Smooth muscle cell (in vitro differentiated cells): ENCODE measurements around the gene SETD1B. TPM values are rescaled to one million over a fixed set of nuclear protein-coding genes. Genes with fewer than 3 reads are reported as not detected.

Source experiments
- DNase-seq: peaks from one replicate; lab custom pipeline; 2025; ENCODE audit not compliant: unreplicated experiment; lab: John Stamatoyannopoulos, UW
- H2AFZ ChIP-seq: fragments of 200-600 bp; sonication (generic); 2 replicates; pipeline ENCODE4 v1.6.0; 2016; ENCODE audit warnings: antibody characterized with exemption, low read depth, mild to moderate bottlenecking
- H3F3A ChIP-seq: fragments of 200-600 bp; sonication (generic); 2 replicates; pipeline ENCODE4 v1.6.0; 2017; ENCODE audit warnings: antibody characterized with exemption, low read depth
- H3K27ac ChIP-seq: fragments of 200-600 bp; sonication (generic); 2 replicates; pipeline ENCODE4 v1.5.1; 2016; ENCODE audit warnings: low read depth, mild to moderate bottlenecking
- H3K27me3 ChIP-seq: fragments of 200-600 bp; sonication (generic); 2 replicates; pipeline ENCODE4 v1.6.1; 2016; ENCODE audit warnings: low read depth, mild to moderate bottlenecking
- H3K36me3 ChIP-seq: fragments of 200-600 bp; sonication (generic); 2 replicates; pipeline ENCODE4 v1.5.1; 2016; ENCODE audit warnings: low read depth
- H3K4me1 ChIP-seq: fragments of 200-600 bp; sonication (generic); 2 replicates; pipeline ENCODE4 v1.5.1; 2016; ENCODE audit warnings: low read depth
- H3K4me2 ChIP-seq: fragments of 200-600 bp; sonication (generic); 2 replicates; pipeline ENCODE4 v1.6.0; 2016; ENCODE audit warnings: mild to moderate bottlenecking
- H3K4me3 ChIP-seq: fragments of 200-600 bp; sonication (generic); 2 replicates; pipeline ENCODE4 v1.5.1; 2016; ENCODE audit warnings: mild to moderate bottlenecking
- H3K79me2 ChIP-seq: fragments of 200-600 bp; sonication (generic); 2 replicates; pipeline ENCODE4 v1.6.0; 2016; ENCODE audit warnings: low read depth, mild to moderate bottlenecking
- H3K9ac ChIP-seq: fragments of 200-600 bp; sonication (generic); 2 replicates; pipeline ENCODE4 v1.6.0; 2016; ENCODE audit warnings: low read depth
- H3K9me3 ChIP-seq: fragments of 200-600 bp; sonication (generic); replicated peaks from 2 replicates; pipeline ENCODE4 v1.5.1; 2016; ENCODE audit warnings: low read depth
- H4K20me1 ChIP-seq: fragments of 200-600 bp; sonication (generic); 2 replicates; pipeline ENCODE4 v1.6.0; 2016; ENCODE audit warnings: low read depth
- WGBS: methylation state at CpG from one replicate; pipeline ENCODE4 v1.1.7; 2016; ENCODE audit warnings: low lambda C conversion rate; 5-methylcytosine and 5-hydroxymethylcytosine counted together
- polyA plus RNA-seq: library from polyadenylated mRNA; unstranded; fragments of >200 nt; fragmentation: Nextera tagmentation; extraction: Ambion mirVana; gene quantifications from 2 replicates; pipeline ENCODE4 v1.2.1, GENCODE V29; 2016
- total RNA-seq: library from RNA; depleted of rRNA; stranded (reverse); fragments of >200 nt; gene quantifications from 2 replicates; pipeline ENCODE4 v1.2.3, GENCODE V29; 2014
- TF ChIP-seq, protein P1 (sequence below): fragments of 200-600 bp; sonication (generic); IDR thresholded peaks from 2 replicates; pipeline ENCODE4 v1.5.1; 2017; ENCODE audit warnings: borderline replicate concordance, mild to moderate bottlenecking, antibody characterized with exemption; ENCODE audit not compliant: insufficient read depth, poor library complexity, severe bottlenecking

The SETD1B gene
- total and polyA plus RNA-seq, 2 experiments from 2014 or later = 1.9 to 4.2 TPM

DNA sequence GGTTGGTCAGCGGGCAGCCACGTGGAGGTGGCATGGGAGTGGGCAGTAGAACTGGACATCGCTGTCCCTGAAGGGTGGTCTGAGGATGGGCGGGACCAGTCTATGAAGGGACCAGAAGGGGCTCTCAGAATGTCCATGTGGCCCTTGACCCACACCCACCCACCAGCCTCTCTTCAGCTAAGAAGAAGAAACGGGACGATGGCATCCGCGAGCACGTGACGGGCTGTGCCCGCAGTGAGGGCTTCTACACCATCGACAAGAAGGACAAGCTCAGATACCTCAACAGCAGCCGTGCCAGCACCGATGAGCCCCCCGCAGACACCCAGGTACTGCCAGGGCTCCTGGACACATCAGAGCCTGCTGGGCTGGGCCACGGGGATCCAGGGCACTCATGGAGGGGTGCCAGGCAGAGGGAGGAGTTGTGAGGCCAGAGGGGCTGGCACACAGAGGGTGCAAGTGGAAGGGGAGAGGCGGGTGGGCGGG, 21.3 kb downstream of the SETD1B start:
- WGBS = over 99% methylated on average over 18 of the region's 18 CpGs
- no peak overlapping the region for H3K27ac ChIP-seq
- no peaks in the 10 kb centered on the region for H3F3A ChIP-seq
- no peaks in the 10 kb centered on the region for H3K9me3 ChIP-seq
- H4K20me1 ChIP-seq = peaks cover 17% of the 10 kb centered on the region
- no peaks in the 10 kb centered on the region for H3K4me1 ChIP-seq
- H3K9ac ChIP-seq = no peak overlapping the region
- no peak overlapping the region for H2AFZ ChIP-seq
- no peaks in the 10 kb centered on the region for H3K36me3 ChIP-seq
- TF ChIP-seq, protein P1, sequence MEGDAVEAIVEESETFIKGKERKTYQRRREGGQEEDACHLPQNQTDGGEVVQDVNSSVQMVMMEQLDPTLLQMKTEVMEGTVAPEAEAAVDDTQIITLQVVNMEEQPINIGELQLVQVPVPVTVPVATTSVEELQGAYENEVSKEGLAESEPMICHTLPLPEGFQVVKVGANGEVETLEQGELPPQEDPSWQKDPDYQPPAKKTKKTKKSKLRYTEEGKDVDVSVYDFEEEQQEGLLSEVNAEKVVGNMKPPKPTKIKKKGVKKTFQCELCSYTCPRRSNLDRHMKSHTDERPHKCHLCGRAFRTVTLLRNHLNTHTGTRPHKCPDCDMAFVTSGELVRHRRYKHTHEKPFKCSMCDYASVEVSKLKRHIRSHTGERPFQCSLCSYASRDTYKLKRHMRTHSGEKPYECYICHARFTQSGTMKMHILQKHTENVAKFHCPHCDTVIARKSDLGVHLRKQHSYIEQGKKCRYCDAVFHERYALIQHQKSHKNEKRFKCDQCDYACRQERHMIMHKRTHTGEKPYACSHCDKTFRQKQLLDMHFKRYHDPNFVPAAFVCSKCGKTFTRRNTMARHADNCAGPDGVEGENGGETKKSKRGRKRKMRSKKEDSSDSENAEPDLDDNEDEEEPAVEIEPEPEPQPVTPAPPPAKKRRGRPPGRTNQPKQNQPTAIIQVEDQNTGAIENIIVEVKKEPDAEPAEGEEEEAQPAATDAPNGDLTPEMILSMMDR = no peak
- H3K79me2 ChIP-seq = no peaks in the 10 kb centered on the region
- H3K4me3 ChIP-seq = no peak overlapping the region
- H3K4me2 ChIP-seq = no peak overlapping the region
- no peaks in the 10 kb centered on the region for H3K27me3 ChIP-seq
- no peak for DNase-seq

DNA sequence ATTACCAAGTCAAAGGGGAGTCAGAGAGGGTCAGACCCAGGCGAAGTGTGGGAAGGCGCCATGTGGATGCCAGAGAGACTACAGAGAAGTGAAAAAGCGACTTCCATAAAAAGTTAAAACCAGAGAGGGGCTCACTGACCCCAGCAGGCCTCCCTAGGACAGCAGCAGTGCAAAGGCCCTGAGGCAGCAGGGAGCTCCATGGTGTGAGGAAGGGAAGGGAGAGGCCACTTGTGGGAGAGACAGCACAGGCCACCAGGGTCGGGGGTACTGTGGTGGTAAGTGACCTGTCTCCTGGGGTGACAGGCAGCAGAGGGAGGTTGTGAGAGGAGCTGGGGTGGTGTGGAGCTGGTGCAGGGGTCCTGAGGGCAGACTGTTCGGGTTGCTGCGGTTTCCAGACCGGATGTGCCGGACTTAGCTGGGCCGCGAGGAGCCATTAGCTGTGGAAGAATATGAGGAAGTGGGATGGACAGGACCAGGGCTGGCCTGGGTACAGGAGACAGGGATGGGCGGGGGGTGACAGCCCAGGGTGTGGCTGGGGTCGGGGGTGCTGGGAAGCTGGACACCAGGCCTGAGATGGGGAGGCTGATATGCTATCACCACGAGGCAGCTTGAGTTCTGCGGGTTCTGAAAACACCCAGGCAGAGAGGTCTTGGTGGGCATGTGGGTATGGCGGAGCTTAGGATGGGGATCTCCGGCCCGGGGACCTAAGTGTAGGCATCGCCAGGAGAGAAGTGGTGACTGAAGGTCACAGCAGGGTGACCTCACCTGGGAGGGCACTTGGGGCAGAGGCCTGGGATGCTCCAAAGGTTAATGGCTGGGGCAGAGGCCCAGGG, 22.7 kb downstream of the SETD1B start:
- Histone ChIP-seq H3K4me1 (no peaks in the 10 kb centered on the region), H3F3A (no peaks in the 10 kb centered on the region), H3K9ac (no peak overlapping the region), H3K27ac (no peak overlapping the region), H3K79me2 (no peaks in the 10 kb centered on the region), H3K4me3 (no peak overlapping the region), H2AFZ (no peak overlapping the region), H3K27me3 (no peaks in the 10 kb centered on the region), H3K4me2 (no peak overlapping the region), H4K20me1 (peaks cover 13% of the 10 kb centered on the region), H3K9me3 (no peaks in the 10 kb centered on the region), H3K36me3 (no peaks in the 10 kb centered on the region)
- TF ChIP-seq, protein P1 = no peak
- no peak for DNase-seq
- 95% methylated on average over 17 of the region's 18 CpGs for WGBS

DNA sequence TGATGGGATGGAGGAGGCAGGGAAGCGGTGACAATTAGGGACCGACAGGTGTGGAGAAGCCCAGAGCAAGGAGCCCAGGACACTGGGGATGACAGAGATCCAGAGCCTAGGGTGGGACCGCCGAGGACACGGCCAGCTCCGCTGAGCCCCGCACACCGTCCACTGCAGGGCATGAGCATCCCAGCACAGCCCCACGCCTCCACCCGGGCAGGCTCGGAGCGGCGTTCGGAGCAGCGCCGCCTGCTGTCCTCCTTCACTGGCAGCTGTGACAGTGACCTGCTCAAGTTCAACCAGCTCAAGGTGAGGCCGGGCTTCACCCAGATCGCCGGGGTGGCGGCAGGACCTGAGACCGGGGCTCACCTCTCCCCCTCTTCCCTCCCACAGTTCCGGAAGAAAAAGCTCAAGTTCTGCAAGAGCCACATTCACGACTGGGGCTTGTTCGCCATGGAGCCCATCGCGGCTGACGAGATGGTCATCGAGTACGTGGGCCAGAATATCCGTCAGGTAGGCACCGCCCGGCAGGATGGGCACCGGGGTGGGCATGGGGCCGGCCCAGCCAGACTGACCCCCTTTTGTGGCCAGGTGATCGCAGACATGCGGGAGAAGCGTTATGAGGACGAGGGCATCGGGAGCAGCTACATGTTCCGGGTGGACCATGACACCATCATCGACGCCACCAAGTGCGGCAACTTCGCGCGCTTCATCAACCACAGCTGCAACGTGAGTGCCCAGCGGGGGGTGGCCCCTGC, 23.7 kb downstream of the SETD1B start:
- peaks cover 13% of the 10 kb centered on the region for H4K20me1 ChIP-seq
- no peaks in the 10 kb centered on the region for H3K36me3 ChIP-seq
- 97% methylated on average over 47 of the region's 48 CpGs for WGBS
- no peak overlapping the region for H3K27ac ChIP-seq
- no peak for DNase-seq
- H3K4me2 ChIP-seq = no peak overlapping the region
- no peaks in the 10 kb centered on the region for H3K79me2 ChIP-seq
- no peaks in the 10 kb centered on the region for H3K9me3 ChIP-seq
- no peaks in the 10 kb centered on the region for H3F3A ChIP-seq
- TF ChIP-seq, protein P1 = no peak
- H3K27me3 ChIP-seq = no peaks in the 10 kb centered on the region
- H3K4me3 ChIP-seq = no peak overlapping the region
- no peak overlapping the region for H2AFZ ChIP-seq
- H3K4me1 ChIP-seq = no peaks in the 10 kb centered on the region
- no peak overlapping the region for H3K9ac ChIP-seq
